DOHH2 (cell line): ENCODE data around the gene CFAP77.

Experiments used
- EZH2phosphoT487 ChIP-seq: fragments of 200-600 bp; sonication (generic); IDR thresholded peaks from 2 replicates; pipeline ENCODE4 v1.6.1; 2017; ENCODE audit warnings: borderline replicate concordance, mild to moderate bottlenecking, antibody characterized with exemption, low read length, moderate library complexity, mixed read lengths
- TF ChIP-seq, protein P1 (sequence below): fragments of 200-600 bp; sonication (generic); IDR thresholded peaks from one replicate; pipeline ENCODE4 v1.5.1; 2014; ENCODE audit warnings: antibody characterized with exemption, mild to moderate bottlenecking, low read depth, low read length; ENCODE audit not compliant: poor library complexity, severe bottlenecking

- TF ChIP-seq, protein P1, sequence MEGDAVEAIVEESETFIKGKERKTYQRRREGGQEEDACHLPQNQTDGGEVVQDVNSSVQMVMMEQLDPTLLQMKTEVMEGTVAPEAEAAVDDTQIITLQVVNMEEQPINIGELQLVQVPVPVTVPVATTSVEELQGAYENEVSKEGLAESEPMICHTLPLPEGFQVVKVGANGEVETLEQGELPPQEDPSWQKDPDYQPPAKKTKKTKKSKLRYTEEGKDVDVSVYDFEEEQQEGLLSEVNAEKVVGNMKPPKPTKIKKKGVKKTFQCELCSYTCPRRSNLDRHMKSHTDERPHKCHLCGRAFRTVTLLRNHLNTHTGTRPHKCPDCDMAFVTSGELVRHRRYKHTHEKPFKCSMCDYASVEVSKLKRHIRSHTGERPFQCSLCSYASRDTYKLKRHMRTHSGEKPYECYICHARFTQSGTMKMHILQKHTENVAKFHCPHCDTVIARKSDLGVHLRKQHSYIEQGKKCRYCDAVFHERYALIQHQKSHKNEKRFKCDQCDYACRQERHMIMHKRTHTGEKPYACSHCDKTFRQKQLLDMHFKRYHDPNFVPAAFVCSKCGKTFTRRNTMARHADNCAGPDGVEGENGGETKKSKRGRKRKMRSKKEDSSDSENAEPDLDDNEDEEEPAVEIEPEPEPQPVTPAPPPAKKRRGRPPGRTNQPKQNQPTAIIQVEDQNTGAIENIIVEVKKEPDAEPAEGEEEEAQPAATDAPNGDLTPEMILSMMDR, result no peak
- TF ChIP-seq EZH2phosphoT487, result no peak
Observed at GRCh38 chr9:132590037-132590317, 180.0 kb downstream of the CFAP77 start.
